Dermis blood vessel endothelial cell (primary cell): Measurements from ENCODE around the gene FAM72B. TPM values are rescaled to one million over a fixed set of nuclear protein-coding genes. Genes with fewer than 3 reads are reported as not detected.
"Not testable (repeated sequence)": the region's sequence is repeated elsewhere in the genome, so short reads cannot be mapped to it uniquely, and the experiment has no call there.

Source experiments
- DNase-seq: peaks from one replicate; pipeline ENCODE4 v3.0.0; 2010
- total RNA-seq: library from RNA; depleted of rRNA; stranded (reverse); fragments of >200 nt; gene quantifications from 2 replicates; pipeline ENCODE4 v1.2.3, GENCODE V29; 2014

FAM72B gene
- total RNA-seq, 1 donor from 2014 or later, result 1.0 TPM

DNA sequence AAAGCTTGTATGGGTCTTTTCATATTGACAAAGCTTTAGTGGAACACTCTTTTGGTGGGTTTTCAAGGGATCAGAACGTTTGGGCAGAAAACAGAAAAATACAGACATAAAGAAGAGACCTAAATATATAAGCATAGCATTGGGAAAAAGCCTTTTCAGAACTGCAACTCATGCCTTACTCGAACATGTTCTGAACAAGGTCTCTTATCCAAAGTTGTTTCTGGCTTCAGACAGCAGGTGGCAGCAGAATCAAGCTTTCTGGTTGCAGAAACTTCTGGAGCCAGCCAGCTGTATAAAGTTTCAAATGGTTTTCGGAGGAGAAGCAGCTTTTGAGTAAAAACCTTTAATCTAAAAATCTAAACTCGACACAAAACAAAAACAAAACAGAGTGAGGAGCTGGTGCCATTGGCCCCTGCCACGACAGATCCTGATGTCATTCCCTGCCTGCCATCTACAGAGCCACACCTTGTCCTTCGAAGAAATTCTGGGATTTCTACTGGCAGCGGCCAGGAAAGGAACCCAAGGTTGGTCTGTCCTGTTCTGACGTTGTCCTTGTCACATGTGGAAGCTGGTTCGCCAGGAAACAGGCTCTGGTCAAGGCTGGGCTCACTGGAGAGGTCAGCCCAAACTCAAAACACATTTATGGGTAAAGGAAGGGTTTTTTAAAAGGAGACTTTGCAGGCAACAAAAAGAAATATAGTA, 35.5 kb downstream of the FAM72B start:
- DNase-seq, result not testable (repeated sequence)

GRCh38 chr1:121140393-121140792, 43.7 kb downstream of the FAM72B start:
- DNase-seq, result not testable (repeated sequence)

DNA sequence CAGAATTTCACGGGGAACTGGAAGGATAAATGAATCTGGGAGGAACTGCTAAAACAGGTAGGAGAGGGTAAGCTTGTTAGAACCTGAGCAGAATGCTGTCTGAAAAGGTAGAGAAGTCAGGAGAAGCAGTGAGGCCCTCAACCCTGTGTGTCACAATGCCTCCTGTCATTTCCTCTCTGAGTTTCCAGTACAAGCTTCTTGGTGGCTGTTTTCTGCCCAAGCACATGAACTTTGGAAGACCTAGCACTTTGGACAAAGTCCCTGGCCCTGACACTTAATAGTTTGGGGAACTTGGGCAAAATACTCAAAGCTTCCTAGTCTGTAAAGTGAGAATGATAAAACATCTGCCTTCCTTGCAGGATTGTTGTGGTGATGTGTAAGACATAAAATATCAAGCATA, 52.6 kb downstream of the FAM72B start:
- DNase-seq, result not testable (repeated sequence)

DNA sequence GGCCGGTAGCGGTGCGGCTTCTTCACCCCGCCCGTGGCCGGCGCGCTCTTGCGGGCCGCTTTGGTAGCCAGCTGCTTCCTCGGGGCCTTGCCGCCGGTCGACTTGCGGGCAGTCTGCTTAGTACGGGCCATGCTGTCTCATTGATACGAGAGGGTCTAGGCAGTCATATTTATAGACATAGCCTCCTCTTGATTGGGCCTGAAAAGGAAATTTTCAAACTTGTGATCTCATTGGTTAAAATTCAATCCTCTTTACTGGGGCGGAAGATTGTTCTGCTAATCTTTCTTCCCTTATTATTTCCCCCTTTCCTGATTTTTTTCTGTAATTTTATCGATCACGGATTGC, 65.7 kb downstream of the FAM72B start:
- DNase-seq, result peak; percentile 3

Other genes starting within 250 kb of the FAM72B start
- gene SRGAP2C, start 635 bp upstream of the FAM72B start, total RNA-seq, result 23.8 and 25.5 TPM in 2 replicates